Astrocyte of the cerebellum (primary cell): Measurements from ENCODE around the gene PSEN1.

Source experiments
- DNase-seq: peaks from one replicate; pipeline ENCODE4 v3.0.0-alpha.2; 2011; ENCODE audit warnings: low read depth
- H3K4me3 ChIP-seq: 2 replicates; pipeline ENCODE4 v1.5.1; 2011; ENCODE audit warnings: mild to moderate bottlenecking, low read depth, low read length, moderate library complexity
- CTCF ChIP-seq: IDR thresholded peaks from 2 replicates; pipeline ENCODE4 v1.5.1; 2012; ENCODE audit warnings: low read length, low read depth, moderate library complexity, mild to moderate bottlenecking; ENCODE audit errors: missing control alignments
- in situ Hi-C: cut with HindIII; loops from 2 replicates; pipeline ENCODE4 v1.10.0; 2017; ENCODE audit warnings: low sequenced_read_pairs

Gene PSEN1

DNA sequence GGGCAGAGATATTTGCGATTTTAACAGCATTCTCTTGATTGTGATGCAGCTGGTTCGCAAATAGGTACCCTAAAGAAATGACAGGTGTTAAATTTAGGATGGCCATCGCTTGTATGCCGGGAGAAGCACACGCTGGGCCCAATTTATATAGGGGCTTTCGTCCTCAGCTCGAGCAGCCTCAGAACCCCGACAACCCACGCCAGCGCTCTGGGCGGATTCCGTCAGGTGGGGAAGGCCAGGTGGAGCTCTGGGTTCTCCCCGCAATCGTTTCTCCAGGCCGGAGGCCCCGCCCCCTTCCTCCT, 271 bp upstream of the PSEN1 start:
- in situ Hi-C loops = no loop called here
- H3K4me3 ChIP-seq = peak overlapping the region; percentile 69
- TF ChIP-seq CTCF = no peak
- DNase-seq = no peak

GRCh38 chr14:73140811-73141323, 4.6 kb downstream of the PSEN1 start:
- in situ Hi-C loops = no loop called here
- no peak for DNase-seq
- no peak overlapping the region for H3K4me3 ChIP-seq
- no peak for TF ChIP-seq CTCF

GRCh38 chr14:73142216-73142615, 5.9 kb downstream of the PSEN1 start:
- DNase-seq = no peak
- no peak for TF ChIP-seq CTCF
- in situ Hi-C loops = no loop called here
- H3K4me3 ChIP-seq = no peak overlapping the region

DNA sequence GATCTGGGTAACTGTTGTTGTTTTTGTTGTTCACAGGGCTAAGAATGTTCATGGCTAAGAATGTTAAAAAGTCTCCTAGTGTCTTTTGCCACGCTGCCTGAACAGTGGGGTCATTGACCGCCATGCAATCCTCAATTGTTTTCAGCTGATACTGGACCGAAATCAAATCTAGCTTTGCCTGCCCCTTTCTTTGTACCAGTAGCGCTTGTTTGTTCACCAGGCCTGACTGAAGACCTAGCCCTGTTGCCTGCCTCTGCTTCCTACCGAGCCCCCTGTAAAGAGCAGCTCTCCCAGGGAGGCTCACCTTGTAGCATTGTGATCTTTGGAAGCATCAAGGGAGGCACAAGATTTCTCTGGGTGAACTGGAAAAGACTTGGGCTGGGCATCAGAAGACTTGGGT, 6.7 kb downstream of the PSEN1 start:
- H3K4me3 ChIP-seq = no peak overlapping the region
- TF ChIP-seq CTCF = no peak
- in situ Hi-C loops = no loop called here
- DNase-seq = no peak

- no peak for DNase-seq
- no peak overlapping the region for H3K4me3 ChIP-seq
- in situ Hi-C loops = no loop called here
- no peak for TF ChIP-seq CTCF
These were observed 7.3 kb downstream of the PSEN1 start for GRCh38 chr14:73143617-73144016.

GRCh38 chr14:73145371-73145770, 9.1 kb downstream of the PSEN1 start:
- no peak for TF ChIP-seq CTCF
- no peak overlapping the region for H3K4me3 ChIP-seq
- no peak for DNase-seq
- in situ Hi-C loops = no loop called here

- H3K4me3 ChIP-seq = no peak overlapping the region
- in situ Hi-C loops = no loop called here
- no peak for DNase-seq
- no peak for TF ChIP-seq CTCF
These were observed 9.8 kb downstream of the PSEN1 start for GRCh38 chr14:73146111-73146510.
